Cardiac muscle cell (in vitro differentiated cells and primary cell): ENCODE measurements around the gene SHC4. TPM values are rescaled to one million over a fixed set of nuclear protein-coding genes. Genes with fewer than 3 reads are reported as not detected.

ENCODE experiments used
- DNase-seq, 2 donors: peaks; one replicate each; pipeline versions ENCODE4 v3.0.0 to v3.0.0-alpha.2; 2010 to 2017; ENCODE audit warnings: low read depth in 1 of 2, low spot score in 1 of 2
- H3K27ac ChIP-seq: fragments of 200-600 bp; sonication (generic); 2 replicates; pipeline ENCODE4 v1.5.1; 2016
- H3K27me3 ChIP-seq: fragments of 200-600 bp; sonication (generic); 2 replicates; pipeline ENCODE4 v1.6.0; 2016; ENCODE audit warnings: control low read depth
- H3K36me3 ChIP-seq: fragments of 200-600 bp; sonication (generic); 2 replicates; pipeline ENCODE4 v1.5.1; 2016; ENCODE audit warnings: control low read depth
- H3K4me1 ChIP-seq: fragments of 200-600 bp; sonication (generic); 2 replicates; pipeline ENCODE4 v1.8.1; 2017; ENCODE audit warnings: low read depth, mild to moderate bottlenecking, mixed run types
- H3K4me3 ChIP-seq: fragments of 200-600 bp; sonication (generic); 2 replicates; pipeline ENCODE4 v1.5.1; 2016; ENCODE audit warnings: mild to moderate bottlenecking
- H3K9me3 ChIP-seq: fragments of 200-600 bp; sonication (generic); 2 replicates; pipeline ENCODE4 v1.5.1; 2017; ENCODE audit warnings: low read depth, mild to moderate bottlenecking, control low read depth
- polyA plus RNA-seq: library from polyadenylated mRNA; unstranded; fragments of >200 nt; fragmentation: Nextera tagmentation; extraction: Ambion mirVana; gene quantifications from 2 replicates; pipeline ENCODE4 v1.2.1, GENCODE V29; 2016
- total RNA-seq: library from RNA; depleted of rRNA; stranded (reverse); fragments of >200 nt; gene quantifications from 2 replicates; pipeline ENCODE4 v1.2.3, GENCODE V29; 2016
- TF ChIP-seq, protein P1 (sequence below): IDR thresholded peaks from 2 replicates; pipeline ENCODE4 v1.5.1; 2012; ENCODE audit warnings: low read depth, mild to moderate bottlenecking, low read length

Gene SHC4
- total and polyA plus RNA-seq, 2 experiments from 2014 or later = 1.3 to 1.5 TPM

GRCh38 chr15:48891232-48891765, 72.4 kb downstream of the SHC4 start:
- no peak overlapping the region for H3K4me3 ChIP-seq
- H3K36me3 ChIP-seq = no peaks in the 10 kb centered on the region
- DNase-seq = no peak
- H3K4me1 ChIP-seq = no peaks in the 10 kb centered on the region
- no peaks in the 10 kb centered on the region for H3K9me3 ChIP-seq
- H3K27me3 ChIP-seq = no peaks in the 10 kb centered on the region
- no peak overlapping the region for H3K27ac ChIP-seq
- TF ChIP-seq, protein P1, sequence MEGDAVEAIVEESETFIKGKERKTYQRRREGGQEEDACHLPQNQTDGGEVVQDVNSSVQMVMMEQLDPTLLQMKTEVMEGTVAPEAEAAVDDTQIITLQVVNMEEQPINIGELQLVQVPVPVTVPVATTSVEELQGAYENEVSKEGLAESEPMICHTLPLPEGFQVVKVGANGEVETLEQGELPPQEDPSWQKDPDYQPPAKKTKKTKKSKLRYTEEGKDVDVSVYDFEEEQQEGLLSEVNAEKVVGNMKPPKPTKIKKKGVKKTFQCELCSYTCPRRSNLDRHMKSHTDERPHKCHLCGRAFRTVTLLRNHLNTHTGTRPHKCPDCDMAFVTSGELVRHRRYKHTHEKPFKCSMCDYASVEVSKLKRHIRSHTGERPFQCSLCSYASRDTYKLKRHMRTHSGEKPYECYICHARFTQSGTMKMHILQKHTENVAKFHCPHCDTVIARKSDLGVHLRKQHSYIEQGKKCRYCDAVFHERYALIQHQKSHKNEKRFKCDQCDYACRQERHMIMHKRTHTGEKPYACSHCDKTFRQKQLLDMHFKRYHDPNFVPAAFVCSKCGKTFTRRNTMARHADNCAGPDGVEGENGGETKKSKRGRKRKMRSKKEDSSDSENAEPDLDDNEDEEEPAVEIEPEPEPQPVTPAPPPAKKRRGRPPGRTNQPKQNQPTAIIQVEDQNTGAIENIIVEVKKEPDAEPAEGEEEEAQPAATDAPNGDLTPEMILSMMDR = no peak

GRCh38 chr15:48890375-48890972, 73.2 kb downstream of the SHC4 start:
- H3K27me3 ChIP-seq = no peaks in the 10 kb centered on the region
- no peaks in the 10 kb centered on the region for H3K9me3 ChIP-seq
- H3K36me3 ChIP-seq = no peaks in the 10 kb centered on the region
- no peak overlapping the region for H3K4me3 ChIP-seq
- no peak for DNase-seq
- no peaks in the 10 kb centered on the region for H3K4me1 ChIP-seq
- TF ChIP-seq, protein P1 = no peak
- H3K27ac ChIP-seq = no peak overlapping the region

GRCh38 chr15:48889925-48890324, 73.8 kb downstream of the SHC4 start:
- Histone ChIP-seq H3K36me3 (no peaks in the 10 kb centered on the region), H3K9me3 (no peaks in the 10 kb centered on the region), H3K27ac (no peak overlapping the region), H3K4me1 (no peaks in the 10 kb centered on the region), H3K4me3 (no peak overlapping the region), H3K27me3 (no peaks in the 10 kb centered on the region)
- DNase-seq = no peak
- TF ChIP-seq, protein P1 = no peak

DNA sequence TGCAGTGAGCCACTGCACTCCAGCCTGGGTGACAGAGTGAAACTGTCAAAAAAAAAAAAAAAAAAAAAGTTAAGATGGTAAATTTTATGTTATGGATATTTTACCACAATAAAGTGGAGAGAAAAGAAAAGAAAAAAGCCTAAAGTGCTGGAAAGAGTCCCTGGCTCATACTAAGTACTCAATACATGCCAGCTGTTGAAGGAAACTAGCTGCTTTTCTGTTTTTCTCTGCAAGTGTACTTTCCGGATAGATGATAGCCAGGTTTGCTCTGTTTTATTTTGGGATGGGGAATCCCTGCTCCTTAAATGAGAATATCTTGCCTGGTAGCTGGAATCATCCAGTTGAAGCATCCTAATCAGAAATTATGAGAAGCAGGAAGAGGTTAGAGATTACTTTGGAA, 74.9 kb downstream of the SHC4 start:
- no peaks in the 10 kb centered on the region for H3K4me1 ChIP-seq
- no peaks in the 10 kb centered on the region for H3K9me3 ChIP-seq
- H3K4me3 ChIP-seq = no peak overlapping the region
- no peaks in the 10 kb centered on the region for H3K36me3 ChIP-seq
- TF ChIP-seq, protein P1 = no peak
- H3K27ac ChIP-seq = no peak overlapping the region
- no peaks in the 10 kb centered on the region for H3K27me3 ChIP-seq
- no peak for DNase-seq

DNA sequence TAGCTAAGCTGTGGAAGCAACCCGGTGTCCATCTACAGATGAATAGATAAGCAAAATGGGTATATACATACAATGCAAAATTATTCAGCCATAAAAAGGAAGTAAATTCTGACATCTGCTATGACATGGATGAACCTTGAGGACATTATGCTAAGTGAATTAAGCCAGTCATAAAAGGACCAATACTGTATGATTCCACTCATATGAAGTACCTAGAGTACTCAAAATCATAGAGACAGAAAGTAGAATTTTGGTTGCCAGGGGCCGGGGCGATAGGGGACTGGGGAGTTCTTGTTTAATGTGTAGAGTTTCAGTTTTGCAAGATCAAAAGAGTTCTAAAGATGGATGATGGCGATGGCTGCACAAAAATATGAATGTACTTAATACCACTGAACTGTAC, 75.5 kb downstream of the SHC4 start:
- DNase-seq = no peak
- TF ChIP-seq, protein P1 = no peak
- Histone ChIP-seq H3K27me3 (no peaks in the 10 kb centered on the region), H3K4me1 (no peaks in the 10 kb centered on the region), H3K4me3 (no peak overlapping the region), H3K9me3 (no peaks in the 10 kb centered on the region), H3K36me3 (no peaks in the 10 kb centered on the region), H3K27ac (no peak overlapping the region)
